Measurements from ENCODE around the gene IGF2BP2. TPM values are rescaled to one million over a fixed set of nuclear protein-coding genes. Genes with fewer than 3 reads are reported as not detected.

IGF2BP2 gene
- total RNA-seq, 1 donor from 2014 or later = 118 TPM

- no peak for DNase-seq
- Mint-ChIP-seq H3K36me3 (ENCODE audit: unreplicated experiment) (no peaks in the 10 kb centered on the region), H3K4me3 (ENCODE audit: unreplicated experiment) (no peak overlapping the region), H3K4me1 (ENCODE audit: low read depth, unreplicated experiment) (peaks cover 8% of the 10 kb centered on the region), H3K9me3 (ENCODE audit: unreplicated experiment) (peaks cover 1% of the 10 kb centered on the region), H3K27me3 (ENCODE audit: unreplicated experiment) (peaks cover 8% of the 10 kb centered on the region), H3K27ac (ENCODE audit: unreplicated experiment) (no peak overlapping the region)
- TF ChIP-seq CTCF (IDR thresholded peaks at IDR 0.05; ENCODE audit: partially characterized antibody, unreplicated experiment) = no peak
These were observed 191.8 kb downstream of the IGF2BP2 start for GRCh38 chr3:185632996-185633395.

GRCh38 chr3:185631508-185632206, 193.2 kb downstream of the IGF2BP2 start:
- H3K27me3 Mint-ChIP-seq (ENCODE audit: unreplicated experiment) = peaks cover 4% of the 10 kb centered on the region
- no peak overlapping the region for H3K4me3 Mint-ChIP-seq (ENCODE audit: unreplicated experiment)
- peaks cover 2% of the 10 kb centered on the region for H3K4me1 Mint-ChIP-seq (ENCODE audit: low read depth, unreplicated experiment)
- H3K9me3 Mint-ChIP-seq (ENCODE audit: unreplicated experiment) = no peaks in the 10 kb centered on the region
- peak overlapping the region; percentile 6 for H3K27ac Mint-ChIP-seq (ENCODE audit: unreplicated experiment)
- TF ChIP-seq CTCF (IDR thresholded peaks at IDR 0.05; ENCODE audit: partially characterized antibody, unreplicated experiment) = no peak
- DNase-seq = no peak
- no peaks in the 10 kb centered on the region for H3K36me3 Mint-ChIP-seq (ENCODE audit: unreplicated experiment)

GRCh38 chr3:185631108-185631507, 193.7 kb downstream of the IGF2BP2 start:
- H3K4me1 Mint-ChIP-seq (ENCODE audit: low read depth, unreplicated experiment) = peaks cover 2% of the 10 kb centered on the region
- H3K4me3 Mint-ChIP-seq (ENCODE audit: unreplicated experiment) = no peak overlapping the region
- no peak overlapping the region for H3K27ac Mint-ChIP-seq (ENCODE audit: unreplicated experiment)
- no peak for TF ChIP-seq CTCF (IDR thresholded peaks at IDR 0.05; ENCODE audit: partially characterized antibody, unreplicated experiment)
- H3K36me3 Mint-ChIP-seq (ENCODE audit: unreplicated experiment) = no peaks in the 10 kb centered on the region
- H3K9me3 Mint-ChIP-seq (ENCODE audit: unreplicated experiment) = no peaks in the 10 kb centered on the region
- peaks cover 4% of the 10 kb centered on the region for H3K27me3 Mint-ChIP-seq (ENCODE audit: unreplicated experiment)
- no peak for DNase-seq

GRCh38 chr3:185630182-185630622, 194.6 kb downstream of the IGF2BP2 start:
- Mint-ChIP-seq H3K36me3 (ENCODE audit: unreplicated experiment) (no peaks in the 10 kb centered on the region), H3K4me1 (ENCODE audit: low read depth, unreplicated experiment) (peaks cover 2% of the 10 kb centered on the region), H3K27ac (ENCODE audit: unreplicated experiment) (peak overlapping the region; percentile 40), H3K27me3 (ENCODE audit: unreplicated experiment) (peaks cover 4% of the 10 kb centered on the region), H3K9me3 (ENCODE audit: unreplicated experiment) (no peaks in the 10 kb centered on the region), H3K4me3 (ENCODE audit: unreplicated experiment) (no peak overlapping the region)
- DNase-seq = no peak
- no peak for TF ChIP-seq CTCF (IDR thresholded peaks at IDR 0.05; ENCODE audit: partially characterized antibody, unreplicated experiment)

- H3K4me3 Mint-ChIP-seq (ENCODE audit: unreplicated experiment) = no peak overlapping the region
- peaks cover 2% of the 10 kb centered on the region for H3K4me1 Mint-ChIP-seq (ENCODE audit: low read depth, unreplicated experiment)
- TF ChIP-seq CTCF (IDR thresholded peaks at IDR 0.05; ENCODE audit: partially characterized antibody, unreplicated experiment) = no peak
- no peaks in the 10 kb centered on the region for H3K9me3 Mint-ChIP-seq (ENCODE audit: unreplicated experiment)
- no peak overlapping the region for H3K27ac Mint-ChIP-seq (ENCODE audit: unreplicated experiment)
- H3K27me3 Mint-ChIP-seq (ENCODE audit: unreplicated experiment) = peaks cover 6% of the 10 kb centered on the region
- no peaks in the 10 kb centered on the region for H3K36me3 Mint-ChIP-seq (ENCODE audit: unreplicated experiment)
- DNase-seq = no peak
These were observed 195.2 kb downstream of the IGF2BP2 start for GRCh38 chr3:185629554-185630181.
